HG02678 (cell line): ENCODE data around the gene CAPN9.
"Not testable (repeated sequence)": the region's sequence is repeated elsewhere in the genome, so short reads cannot be mapped to it uniquely, and the experiment has no call there.

ENCODE experiments used
- ATAC-seq: cut with Tn5 transposase; IDR thresholded peaks from one replicate; pipeline ENCODE4 v1.9.1; 2021; ENCODE audit warnings: mild to moderate bottlenecking, moderate library complexity; ENCODE audit not compliant: unreplicated experiment

Gene CAPN9

DNA sequence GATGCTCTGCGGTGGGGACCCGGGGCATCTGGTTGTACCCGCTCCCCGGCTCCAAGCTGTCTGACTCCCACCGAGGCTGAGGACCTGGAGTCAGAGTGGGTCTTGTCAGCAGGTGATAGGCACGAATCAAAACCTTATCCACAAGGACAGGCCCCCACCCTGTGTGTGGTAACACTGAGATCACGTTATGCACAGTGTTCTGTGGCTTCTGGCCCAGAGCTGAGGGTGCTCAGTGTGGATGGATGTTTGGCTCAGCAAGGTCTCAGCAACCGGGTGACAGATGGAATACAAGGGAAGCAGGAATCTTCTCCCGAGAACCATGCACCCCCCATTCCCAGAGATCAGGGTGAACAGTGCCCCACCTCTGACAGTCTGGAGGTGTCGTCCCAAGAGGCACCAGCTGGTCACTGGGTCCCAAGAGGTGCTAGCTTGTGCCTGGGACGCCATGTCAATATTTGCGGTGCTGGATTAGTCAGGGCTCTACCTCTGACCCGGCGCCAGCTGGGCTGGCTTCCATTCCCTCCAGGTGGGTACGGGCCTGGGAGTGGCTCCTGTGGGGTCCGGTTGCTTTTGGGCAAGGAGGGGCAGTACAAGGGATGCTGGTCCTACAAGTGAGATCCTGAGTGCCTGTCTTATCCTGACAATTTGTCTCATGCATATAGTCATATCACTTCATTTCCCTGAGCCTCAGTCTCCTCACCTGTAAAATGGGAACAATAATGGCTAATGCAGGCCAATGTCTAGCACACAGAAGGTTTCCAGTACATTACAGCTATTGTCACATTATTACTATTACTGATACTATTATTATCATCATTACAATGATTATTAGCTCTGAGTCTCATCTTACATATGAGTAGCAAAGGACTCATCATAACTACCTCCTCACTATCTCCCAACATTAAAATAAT, 957 bp downstream of the CAPN9 start:
- no peak for ATAC-seq

- ATAC-seq = no peak
These were observed 2.0 kb downstream of the CAPN9 start for GRCh38 chr1:230749150-230749549.

- ATAC-seq = no peak
These were observed 2.4 kb downstream of the CAPN9 start for GRCh38 chr1:230749635-230750034.

DNA sequence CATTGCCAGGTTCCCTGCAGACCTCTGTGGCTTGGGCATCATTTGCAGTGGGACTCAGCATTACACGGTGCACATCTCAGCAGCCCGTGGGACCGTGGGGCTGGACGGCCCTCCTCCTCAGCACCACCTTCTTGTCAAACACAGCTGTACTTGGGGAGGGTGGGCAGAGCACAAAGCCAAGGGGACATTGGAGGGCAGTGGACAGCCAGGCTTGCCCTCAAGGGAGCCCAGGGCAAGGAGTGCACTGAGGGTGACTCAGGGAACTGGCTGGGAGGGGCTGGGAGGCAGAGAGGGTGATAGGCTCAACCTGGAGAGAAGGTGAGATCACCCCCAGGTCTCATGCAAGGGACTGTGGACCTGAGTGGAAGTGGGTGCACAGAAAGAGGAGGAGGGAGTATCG, 3.4 kb downstream of the CAPN9 start:
- ATAC-seq = no peak

DNA sequence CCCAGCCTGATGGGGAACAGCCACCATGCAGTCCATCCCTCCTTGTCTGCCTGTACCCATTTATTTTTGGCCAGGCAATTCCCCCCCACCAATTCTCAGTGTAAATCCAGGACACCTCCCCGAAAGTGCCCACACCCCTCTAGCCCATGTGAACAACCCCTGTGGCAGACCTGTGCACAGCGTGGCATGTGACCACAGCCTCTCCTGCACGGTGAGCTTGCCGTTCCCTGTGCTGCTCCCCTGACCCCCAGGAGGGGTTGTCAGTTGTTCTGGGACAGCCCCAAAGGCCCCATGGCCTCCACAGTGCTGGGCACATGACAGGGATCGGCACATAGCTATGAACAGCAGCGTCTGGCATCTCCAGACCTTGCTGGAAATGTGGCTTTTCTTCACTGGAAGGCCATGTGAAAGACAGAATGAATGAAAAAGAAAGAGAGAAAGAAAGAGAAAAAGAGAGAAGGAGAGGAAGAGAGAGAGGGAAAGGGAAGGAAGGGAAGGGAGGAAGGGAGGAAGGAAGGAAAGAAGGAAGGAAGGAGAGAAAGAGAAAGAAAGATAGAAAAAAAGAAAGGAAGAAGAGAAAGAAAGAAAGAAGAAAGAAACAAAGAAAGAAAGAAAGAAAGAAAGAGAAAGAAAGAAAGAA, 3.9 kb downstream of the CAPN9 start:
- no peak for ATAC-seq

- ATAC-seq = no peak
These were observed 5.2 kb downstream of the CAPN9 start for GRCh38 chr1:230752407-230752806.

DNA sequence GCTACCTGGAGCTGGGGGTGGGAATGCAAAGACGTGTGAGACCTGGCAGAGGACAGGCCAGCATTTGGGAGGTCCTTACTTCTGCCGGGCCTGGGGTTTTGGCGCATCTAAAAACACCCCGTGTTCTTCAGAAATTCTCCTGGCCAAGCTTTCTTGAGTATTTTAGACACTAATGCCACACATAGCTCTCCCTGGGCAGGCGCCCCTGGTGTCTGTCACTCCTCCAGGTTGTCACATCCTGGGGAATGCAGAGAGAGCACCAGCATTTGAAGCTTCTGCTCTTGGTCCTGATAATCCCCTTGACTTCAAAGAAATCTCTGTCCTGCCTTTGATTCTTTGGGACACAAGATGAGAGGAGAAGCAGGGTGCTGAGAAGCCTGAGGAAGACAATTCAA, 6.0 kb downstream of the CAPN9 start:
- ATAC-seq = no peak

DNA sequence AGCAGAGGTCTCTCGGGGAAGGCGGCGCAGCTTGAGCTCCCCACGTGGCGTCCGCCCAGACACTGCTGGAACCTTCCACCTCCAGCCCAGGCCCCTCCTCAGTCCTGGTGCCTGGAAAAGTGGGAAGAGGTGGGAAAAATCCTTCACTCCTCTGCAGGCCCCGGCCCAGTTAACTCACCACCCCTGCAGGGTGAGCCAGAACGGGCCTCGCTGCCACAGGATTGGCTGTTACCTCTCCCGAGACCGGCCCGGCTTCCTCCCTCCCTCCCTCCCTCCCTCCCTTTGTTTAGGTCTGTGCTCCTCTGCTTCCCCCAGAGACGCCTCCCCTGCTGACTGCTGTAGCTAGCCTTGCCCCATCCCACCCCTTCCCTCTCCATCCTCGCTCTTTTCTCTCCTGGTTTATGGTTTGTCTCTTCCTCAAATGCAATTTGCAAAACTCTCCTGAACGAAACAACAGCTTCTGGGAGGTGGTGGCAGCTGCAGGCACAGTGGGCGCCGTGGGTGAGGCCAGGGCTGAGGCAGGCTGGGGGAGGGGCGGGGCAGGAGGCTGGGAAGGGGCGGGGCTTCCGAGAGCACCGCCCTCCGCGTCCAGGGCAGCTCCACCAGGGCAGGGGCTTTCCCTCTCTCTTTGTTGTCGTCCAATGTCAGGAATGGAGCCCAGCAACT, 6.5 kb downstream of the CAPN9 start:
- peak; percentile 46 for ATAC-seq

DNA sequence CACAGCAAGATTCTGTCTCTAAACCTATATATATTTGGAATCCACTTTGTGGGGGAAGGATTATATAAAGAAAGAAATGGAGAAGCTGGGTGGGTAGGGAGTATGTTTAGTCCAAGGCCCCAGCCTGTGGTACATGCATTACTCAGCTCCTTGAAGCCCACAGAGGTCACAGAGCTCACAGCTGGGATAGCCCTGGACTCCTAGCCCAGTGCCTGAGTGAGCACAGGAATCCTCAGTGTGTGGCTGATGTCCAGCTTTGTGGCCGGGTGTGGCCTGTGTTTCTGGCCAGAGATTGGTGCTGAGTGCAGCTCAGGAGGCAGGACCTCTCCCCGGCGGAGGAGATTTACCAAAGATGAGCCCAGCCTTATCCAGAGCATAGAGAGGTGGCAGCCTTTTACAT, 7.6 kb downstream of the CAPN9 start:
- ATAC-seq = no peak

DNA sequence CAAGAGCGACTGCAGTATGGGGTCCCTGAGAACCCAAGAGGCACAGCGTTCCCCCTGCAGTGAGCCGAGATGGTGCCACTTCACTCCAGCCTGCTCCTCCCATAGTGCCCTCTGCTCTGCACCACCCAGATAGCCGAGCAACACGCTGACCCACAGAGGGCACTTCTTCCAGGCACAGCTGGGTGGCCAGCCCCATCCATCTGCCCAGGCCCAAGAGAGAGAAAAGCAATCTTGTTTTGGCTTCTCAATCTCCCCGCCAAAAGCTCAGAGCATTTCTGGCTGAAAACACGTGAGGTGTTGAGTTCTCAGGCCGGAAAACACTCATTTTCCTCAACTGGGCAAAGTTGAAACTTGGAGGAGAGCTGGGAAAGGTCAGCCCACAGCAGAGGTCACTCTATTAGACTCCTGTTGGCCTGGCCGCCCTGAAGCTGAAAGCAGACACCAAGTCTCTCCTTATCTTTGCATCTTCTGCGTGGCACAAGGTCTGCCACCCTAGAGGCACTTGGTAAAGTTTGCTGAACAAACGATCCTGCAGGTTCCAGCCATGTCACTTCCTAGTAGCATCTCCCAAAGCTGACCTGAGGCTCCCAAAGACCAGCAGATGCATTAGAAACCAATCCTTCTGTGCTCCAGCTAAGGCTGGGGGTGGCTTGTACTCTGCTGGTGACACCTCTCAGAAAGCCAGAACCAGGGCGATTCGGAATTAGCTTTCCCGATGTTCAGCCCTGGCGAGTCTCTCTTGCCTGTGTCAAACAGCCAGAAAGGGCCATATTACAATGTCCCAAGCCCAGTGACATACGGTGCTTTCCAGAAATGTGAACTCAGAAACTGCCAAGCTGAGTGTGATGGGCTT, 10.9 kb downstream of the CAPN9 start:
- no peak for ATAC-seq

GRCh38 chr1:230758709-230759368, 11.7 kb downstream of the CAPN9 start:
- ATAC-seq = no peak

- no peak for ATAC-seq
These were observed 12.3 kb downstream of the CAPN9 start for GRCh38 chr1:230759369-230760065.

GRCh38 chr1:230760360-230760827, 13.2 kb downstream of the CAPN9 start:
- ATAC-seq = no peak

DNA sequence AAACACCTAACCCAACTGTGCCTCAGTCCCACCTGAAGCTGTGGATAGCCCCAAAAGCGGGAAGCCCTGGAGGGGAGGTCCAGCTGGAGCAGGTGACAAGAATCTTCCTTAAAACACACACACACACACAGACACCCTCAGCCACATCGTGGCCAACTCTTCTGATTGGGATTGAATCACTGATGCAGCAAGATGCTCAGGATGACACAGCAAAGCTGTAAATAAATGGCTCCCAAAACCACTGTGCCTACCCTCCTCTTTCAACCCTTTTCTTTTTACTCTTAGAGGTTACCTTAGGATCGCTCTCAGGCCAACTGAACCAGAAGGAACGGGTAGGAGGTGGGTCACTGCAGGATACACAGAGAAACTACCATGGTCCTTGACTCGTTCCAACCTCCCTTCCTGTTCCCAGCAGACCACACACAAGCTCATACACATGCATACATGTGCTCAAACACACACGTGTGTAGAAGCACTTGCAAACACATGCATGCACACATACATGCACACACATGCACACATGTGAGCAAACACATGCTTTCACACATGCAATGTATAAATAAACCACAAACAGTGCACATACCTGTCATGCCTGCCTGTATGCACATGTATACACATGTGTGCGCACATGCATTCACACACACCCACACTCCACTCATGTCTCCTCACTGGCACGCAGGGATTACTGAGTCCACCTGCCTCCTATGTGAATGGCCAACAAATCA, 14.4 kb downstream of the CAPN9 start:
- ATAC-seq = no peak

- ATAC-seq = no peak
These were observed 16.9 kb downstream of the CAPN9 start for GRCh38 chr1:230763927-230764591.

DNA sequence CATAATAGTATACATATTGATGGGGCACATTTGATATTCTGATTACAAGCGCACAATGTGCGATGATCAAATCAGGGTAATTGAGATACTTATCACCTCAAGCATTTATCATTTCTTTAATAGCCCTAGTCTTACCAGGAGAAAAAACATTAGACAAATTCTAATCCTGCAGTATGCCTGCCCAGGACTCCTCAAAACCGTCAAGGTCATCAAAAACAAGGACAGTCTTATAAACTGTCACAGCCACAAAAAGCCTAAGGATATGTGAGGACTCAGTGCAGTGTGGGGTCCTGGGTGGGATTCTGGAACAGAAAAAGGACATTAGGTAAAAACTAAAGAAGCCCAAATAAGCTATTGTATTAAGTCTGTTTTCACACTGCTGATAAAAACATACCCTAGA, 19.1 kb downstream of the CAPN9 start:
- no peak for ATAC-seq

DNA sequence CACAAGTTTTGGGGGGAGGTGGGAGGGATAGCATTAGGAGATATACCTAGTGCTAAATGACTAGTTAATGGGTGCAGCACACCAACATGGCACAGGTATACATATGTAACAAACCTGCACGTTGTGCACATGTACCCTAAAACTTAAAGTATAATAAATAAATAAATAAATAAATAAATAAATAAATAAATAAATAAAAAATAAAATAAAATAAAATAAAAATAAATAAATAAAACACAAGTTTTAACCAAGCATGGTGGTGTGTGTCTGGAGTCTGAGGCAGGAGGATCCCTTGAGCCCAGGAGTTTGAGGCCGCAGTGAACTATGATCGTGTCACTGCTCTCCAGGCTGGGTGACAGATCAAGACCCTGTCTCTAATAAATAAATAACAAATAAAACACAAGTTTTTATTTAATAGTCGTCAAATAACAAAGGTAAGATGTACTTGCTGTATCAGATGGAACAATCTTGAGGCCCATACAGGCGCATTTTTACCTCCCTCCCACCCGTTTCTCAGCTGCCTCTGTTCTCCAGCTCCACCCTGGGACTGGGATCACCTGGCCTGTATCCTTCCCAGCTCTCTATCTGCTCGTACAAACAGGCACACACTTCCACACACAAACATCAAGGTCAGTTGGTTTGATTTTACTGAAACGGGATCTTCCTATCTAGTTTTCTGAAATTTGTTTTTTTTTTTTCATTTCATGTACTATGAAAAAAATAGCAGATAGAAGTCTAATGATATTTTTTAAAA, 20.8 kb downstream of the CAPN9 start:
- ATAC-seq = not testable (repeated sequence)
